ENCODE data around the gene DYSF.

DNA sequence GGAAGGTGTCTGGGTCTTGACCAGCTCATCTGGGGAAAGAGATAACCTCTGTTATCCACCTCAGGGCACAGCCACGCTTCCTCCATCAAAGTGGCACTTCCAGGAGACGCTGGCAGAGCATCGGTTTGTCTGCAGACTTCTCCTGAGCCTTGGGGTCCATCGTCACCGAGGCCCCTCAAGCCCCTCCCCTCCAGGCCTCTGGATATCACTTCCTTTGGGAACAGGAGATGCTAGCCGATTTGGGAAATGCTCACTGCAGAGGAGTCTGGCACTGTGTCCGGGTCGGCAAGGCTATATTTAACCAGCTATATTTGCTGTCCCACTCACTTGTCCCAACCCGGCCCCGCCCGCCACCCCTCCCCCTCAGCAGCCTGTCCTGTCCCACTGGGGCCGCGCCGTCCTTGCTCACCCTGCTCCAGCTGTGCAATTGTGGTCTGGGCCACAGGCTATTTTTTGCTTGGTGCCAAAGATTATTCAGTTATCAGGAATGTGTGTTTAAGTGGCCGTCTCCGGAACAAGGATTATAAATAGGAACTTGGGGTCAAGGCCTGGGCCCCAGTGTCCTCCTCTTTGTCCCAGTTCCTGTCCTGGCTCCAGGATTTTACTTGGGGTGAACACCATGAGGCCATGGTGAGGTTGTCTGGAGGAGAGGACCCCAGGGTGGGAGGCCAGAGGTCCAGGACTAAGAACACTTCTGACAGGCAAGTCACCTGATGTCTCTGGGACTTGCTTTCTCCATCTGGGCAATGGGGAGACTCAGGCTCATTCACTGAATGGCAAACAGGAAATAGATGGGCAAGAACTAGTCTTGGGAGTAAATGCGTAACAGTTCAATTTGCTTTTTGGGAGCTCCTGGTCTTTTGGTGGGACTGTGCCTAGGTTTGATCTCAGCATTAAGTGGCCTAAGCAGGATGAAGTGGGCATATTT is 263.6 kb downstream of the DYSF start:
- TF ChIP-seq, protein P1, sequence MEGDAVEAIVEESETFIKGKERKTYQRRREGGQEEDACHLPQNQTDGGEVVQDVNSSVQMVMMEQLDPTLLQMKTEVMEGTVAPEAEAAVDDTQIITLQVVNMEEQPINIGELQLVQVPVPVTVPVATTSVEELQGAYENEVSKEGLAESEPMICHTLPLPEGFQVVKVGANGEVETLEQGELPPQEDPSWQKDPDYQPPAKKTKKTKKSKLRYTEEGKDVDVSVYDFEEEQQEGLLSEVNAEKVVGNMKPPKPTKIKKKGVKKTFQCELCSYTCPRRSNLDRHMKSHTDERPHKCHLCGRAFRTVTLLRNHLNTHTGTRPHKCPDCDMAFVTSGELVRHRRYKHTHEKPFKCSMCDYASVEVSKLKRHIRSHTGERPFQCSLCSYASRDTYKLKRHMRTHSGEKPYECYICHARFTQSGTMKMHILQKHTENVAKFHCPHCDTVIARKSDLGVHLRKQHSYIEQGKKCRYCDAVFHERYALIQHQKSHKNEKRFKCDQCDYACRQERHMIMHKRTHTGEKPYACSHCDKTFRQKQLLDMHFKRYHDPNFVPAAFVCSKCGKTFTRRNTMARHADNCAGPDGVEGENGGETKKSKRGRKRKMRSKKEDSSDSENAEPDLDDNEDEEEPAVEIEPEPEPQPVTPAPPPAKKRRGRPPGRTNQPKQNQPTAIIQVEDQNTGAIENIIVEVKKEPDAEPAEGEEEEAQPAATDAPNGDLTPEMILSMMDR (IDR thresholded peaks at IDR 0.05) = no peak
- TF ChIP-seq POLR2A (IDR thresholded peaks at IDR 0.05) = no peak

Data from lower leg skin (tissue), 3 donors.